Ishikawa (cell line): Measurements from ENCODE around the gene OR51B2.

Source experiments
- CEBPB ChIP-seq: IDR thresholded peaks from 2 replicates; pipeline ENCODE4 v1.6.1; 2012
- CREB1 ChIP-seq: IDR thresholded peaks from 2 replicates; pipeline ENCODE4 v1.6.1; 2012; ENCODE audit warnings: low read depth
- EP300 ChIP-seq: IDR thresholded peaks from 2 replicates; pipeline ENCODE4 v1.6.1; 2012; ENCODE audit warnings: borderline replicate concordance
- FOXM1 ChIP-seq: IDR thresholded peaks from 2 replicates; pipeline ENCODE4 v1.6.1; 2012; ENCODE audit warnings: low read depth, borderline replicate concordance
- MAX ChIP-seq: IDR thresholded peaks from 2 replicates; pipeline ENCODE4 v1.6.1; 2012
- NFIC ChIP-seq: IDR thresholded peaks from 2 replicates; pipeline ENCODE4 v1.6.1; 2012
- RAD21 ChIP-seq: IDR thresholded peaks from 2 replicates; pipeline ENCODE4 v1.6.1; 2012; ENCODE audit warnings: low read depth
- TAF1 ChIP-seq: IDR thresholded peaks from 2 replicates; pipeline ENCODE4 v1.6.1; 2012; ENCODE audit warnings: low read depth, mild to moderate bottlenecking
- TCF12 ChIP-seq: IDR thresholded peaks from 2 replicates; pipeline ENCODE4 v1.6.1; 2012; ENCODE audit warnings: low read depth
- TEAD4 ChIP-seq: IDR thresholded peaks from 2 replicates; pipeline ENCODE4 v1.6.1; 2012
- USF1 ChIP-seq: IDR thresholded peaks from 2 replicates; pipeline ENCODE4 v1.6.1; 2012
- YY1 ChIP-seq: IDR thresholded peaks from 2 replicates; pipeline ENCODE4 v1.6.1; 2012; ENCODE audit warnings: low read depth
- ZBTB7A ChIP-seq: IDR thresholded peaks from 2 replicates; pipeline ENCODE4 v1.6.1; 2012; ENCODE audit warnings: low read depth
- TF ChIP-seq, protein P1 (sequence below): IDR thresholded peaks from 2 replicates; pipeline ENCODE4 v1.6.1; 2012; ENCODE audit warnings: low read depth, mild to moderate bottlenecking

GRCh38 chr11:5288906-5289550, 35.1 kb downstream of the OR51B2 start:
- TF ChIP-seq CREB1 (no peak), EP300 (no peak), RAD21 (no peak), TEAD4 (no peak), USF1 (no peak), TCF12 (no peak), YY1 (no peak), FOXM1 (no peak), CEBPB (no peak), TAF1 (no peak), NFIC (no peak), MAX (no peak), ZBTB7A (no peak)
- TF ChIP-seq, protein P1, sequence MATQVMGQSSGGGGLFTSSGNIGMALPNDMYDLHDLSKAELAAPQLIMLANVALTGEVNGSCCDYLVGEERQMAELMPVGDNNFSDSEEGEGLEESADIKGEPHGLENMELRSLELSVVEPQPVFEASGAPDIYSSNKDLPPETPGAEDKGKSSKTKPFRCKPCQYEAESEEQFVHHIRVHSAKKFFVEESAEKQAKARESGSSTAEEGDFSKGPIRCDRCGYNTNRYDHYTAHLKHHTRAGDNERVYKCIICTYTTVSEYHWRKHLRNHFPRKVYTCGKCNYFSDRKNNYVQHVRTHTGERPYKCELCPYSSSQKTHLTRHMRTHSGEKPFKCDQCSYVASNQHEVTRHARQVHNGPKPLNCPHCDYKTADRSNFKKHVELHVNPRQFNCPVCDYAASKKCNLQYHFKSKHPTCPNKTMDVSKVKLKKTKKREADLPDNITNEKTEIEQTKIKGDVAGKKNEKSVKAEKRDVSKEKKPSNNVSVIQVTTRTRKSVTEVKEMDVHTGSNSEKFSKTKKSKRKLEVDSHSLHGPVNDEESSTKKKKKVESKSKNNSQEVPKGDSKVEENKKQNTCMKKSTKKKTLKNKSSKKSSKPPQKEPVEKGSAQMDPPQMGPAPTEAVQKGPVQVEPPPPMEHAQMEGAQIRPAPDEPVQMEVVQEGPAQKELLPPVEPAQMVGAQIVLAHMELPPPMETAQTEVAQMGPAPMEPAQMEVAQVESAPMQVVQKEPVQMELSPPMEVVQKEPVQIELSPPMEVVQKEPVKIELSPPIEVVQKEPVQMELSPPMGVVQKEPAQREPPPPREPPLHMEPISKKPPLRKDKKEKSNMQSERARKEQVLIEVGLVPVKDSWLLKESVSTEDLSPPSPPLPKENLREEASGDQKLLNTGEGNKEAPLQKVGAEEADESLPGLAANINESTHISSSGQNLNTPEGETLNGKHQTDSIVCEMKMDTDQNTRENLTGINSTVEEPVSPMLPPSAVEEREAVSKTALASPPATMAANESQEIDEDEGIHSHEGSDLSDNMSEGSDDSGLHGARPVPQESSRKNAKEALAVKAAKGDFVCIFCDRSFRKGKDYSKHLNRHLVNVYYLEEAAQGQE = no peak
